K562 (cell line): ENCODE data around the gene TMPRSS5.

Experiments
- HNRNPUL1 ChIP-seq: fragments of 200-400 bp; formaldehyde crosslinking; IDR thresholded peaks from 2 replicates; pipeline ENCODE4 v1.6.1; 2017; ENCODE audit warnings: low read length
- SAP30 ChIP-seq: fragments of 200-600 bp; sonication (generic); IDR thresholded peaks from 2 replicates; pipeline ENCODE4 v1.6.1; 2012; ENCODE audit warnings: borderline replicate concordance, low read depth, mild to moderate bottlenecking, moderate library complexity, low read length, control low read depth, inconsistent platforms; ENCODE audit not compliant: insufficient read depth, poor library complexity, severe bottlenecking
- ZNF140 ChIP-seq: fragments of 250-450 bp; sonication (Bioruptor Pico); IDR thresholded peaks from 2 replicates; pipeline ENCODE4 v1.8.0; 2021; ENCODE audit warnings: moderate library complexity, mild to moderate bottlenecking, inconsistent platforms
- TF ChIP-seq, protein P1 (sequence below), 3 experiments: IDR thresholded peaks in 2 of 3; conservative IDR thresholded peaks in 1 of 3; 2 replicates each; pipeline ENCODE4 v1.5.1; 2011 to 2012; ENCODE audit warnings: low read length in 3 of 3, mild to moderate bottlenecking in 3 of 3, control low read depth in 2 of 3, improper control_type of control experiment in 1 of 3, inconsistent platforms in 1 of 3, low read depth in 1 of 3, mixed read lengths in 1 of 3, moderate library complexity in 1 of 3; ENCODE audit not compliant: insufficient read depth in 2 of 3
- TF ChIP-seq, protein P2 (sequence below): sonication (generic); formaldehyde crosslinking; IDR thresholded peaks from 2 replicates; pipeline ENCODE4 v1.8.0; 2022; ENCODE audit warnings: missing genetic modification reagents, mild to moderate bottlenecking, borderline replicate concordance
- TF ChIP-seq, protein P3 (sequence below): sonication (generic); formaldehyde crosslinking; IDR thresholded peaks from 2 replicates; pipeline ENCODE4 v1.8.0; 2022; ENCODE audit warnings: mild to moderate bottlenecking, low read depth, missing genetic modification reagents

DNA sequence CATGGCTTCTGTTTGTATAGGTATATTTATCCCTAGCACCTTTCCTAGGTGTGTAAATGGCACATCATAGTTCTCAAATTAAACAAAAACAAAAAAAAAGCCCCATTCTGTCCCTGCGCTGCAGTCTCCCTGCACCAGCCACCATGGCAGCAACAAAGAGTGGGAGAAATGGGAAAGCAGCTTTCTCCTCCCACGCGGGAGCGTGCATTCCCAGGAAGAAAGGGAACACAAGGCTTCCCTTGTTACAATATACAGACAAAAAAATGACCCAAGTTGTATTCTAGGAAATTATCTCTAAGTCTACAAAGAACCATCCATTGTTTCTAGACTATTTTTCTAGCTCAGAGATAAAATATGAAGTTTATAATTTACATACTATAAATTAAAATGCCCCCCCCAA lies 16.1 kb upstream of the TMPRSS5 start:
- TF ChIP-seq, protein P1, sequence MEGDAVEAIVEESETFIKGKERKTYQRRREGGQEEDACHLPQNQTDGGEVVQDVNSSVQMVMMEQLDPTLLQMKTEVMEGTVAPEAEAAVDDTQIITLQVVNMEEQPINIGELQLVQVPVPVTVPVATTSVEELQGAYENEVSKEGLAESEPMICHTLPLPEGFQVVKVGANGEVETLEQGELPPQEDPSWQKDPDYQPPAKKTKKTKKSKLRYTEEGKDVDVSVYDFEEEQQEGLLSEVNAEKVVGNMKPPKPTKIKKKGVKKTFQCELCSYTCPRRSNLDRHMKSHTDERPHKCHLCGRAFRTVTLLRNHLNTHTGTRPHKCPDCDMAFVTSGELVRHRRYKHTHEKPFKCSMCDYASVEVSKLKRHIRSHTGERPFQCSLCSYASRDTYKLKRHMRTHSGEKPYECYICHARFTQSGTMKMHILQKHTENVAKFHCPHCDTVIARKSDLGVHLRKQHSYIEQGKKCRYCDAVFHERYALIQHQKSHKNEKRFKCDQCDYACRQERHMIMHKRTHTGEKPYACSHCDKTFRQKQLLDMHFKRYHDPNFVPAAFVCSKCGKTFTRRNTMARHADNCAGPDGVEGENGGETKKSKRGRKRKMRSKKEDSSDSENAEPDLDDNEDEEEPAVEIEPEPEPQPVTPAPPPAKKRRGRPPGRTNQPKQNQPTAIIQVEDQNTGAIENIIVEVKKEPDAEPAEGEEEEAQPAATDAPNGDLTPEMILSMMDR (IDR thresholded peaks at IDR 0.05 in 2 of 3, conservative IDR thresholded peaks at IDR 0.05 in 1 of 3; ENCODE audit: insufficient read depth in 2 of 3, low read depth in 1 of 3, low read length in 3 of 3), result no peak
- no peak for TF ChIP-seq ZNF140
- no peak for TF ChIP-seq HNRNPUL1
- TF ChIP-seq, protein P2, sequence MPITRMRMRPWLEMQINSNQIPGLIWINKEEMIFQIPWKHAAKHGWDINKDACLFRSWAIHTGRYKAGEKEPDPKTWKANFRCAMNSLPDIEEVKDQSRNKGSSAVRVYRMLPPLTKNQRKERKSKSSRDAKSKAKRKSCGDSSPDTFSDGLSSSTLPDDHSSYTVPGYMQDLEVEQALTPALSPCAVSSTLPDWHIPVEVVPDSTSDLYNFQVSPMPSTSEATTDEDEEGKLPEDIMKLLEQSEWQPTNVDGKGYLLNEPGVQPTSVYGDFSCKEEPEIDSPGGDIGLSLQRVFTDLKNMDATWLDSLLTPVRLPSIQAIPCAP (CRISPR knock-in tag), result no peak
- TF ChIP-seq, protein P3, sequence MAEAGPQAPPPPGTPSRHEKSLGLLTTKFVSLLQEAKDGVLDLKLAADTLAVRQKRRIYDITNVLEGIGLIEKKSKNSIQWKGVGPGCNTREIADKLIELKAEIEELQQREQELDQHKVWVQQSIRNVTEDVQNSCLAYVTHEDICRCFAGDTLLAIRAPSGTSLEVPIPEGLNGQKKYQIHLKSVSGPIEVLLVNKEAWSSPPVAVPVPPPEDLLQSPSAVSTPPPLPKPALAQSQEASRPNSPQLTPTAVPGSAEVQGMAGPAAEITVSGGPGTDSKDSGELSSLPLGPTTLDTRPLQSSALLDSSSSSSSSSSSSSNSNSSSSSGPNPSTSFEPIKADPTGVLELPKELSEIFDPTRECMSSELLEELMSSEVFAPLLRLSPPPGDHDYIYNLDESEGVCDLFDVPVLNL (CRISPR knock-in tag), result no peak
- no peak for TF ChIP-seq SAP30
